NCI-H526 (cell line): ENCODE results near the gene HLA-DMA.

Source experiments
- DNase-seq, 2 experiments: peaks; one replicate each; lab custom pipeline; 2025; lab: John Stamatoyannopoulos, UW

The HLA-DMA gene

GRCh38 chr6:32932132-32932868, 20.6 kb downstream of the HLA-DMA start:
- no peak for DNase-seq

GRCh38 chr6:32931211-32931610, 21.7 kb downstream of the HLA-DMA start:
- DNase-seq = no peak

GRCh38 chr6:32922083-32922482, 30.8 kb downstream of the HLA-DMA start:
- no peak for DNase-seq

- no peak for DNase-seq
These were observed 32.2 kb downstream of the HLA-DMA start for GRCh38 chr6:32920715-32921114.

GRCh38 chr6:32912951-32913350, 39.9 kb downstream of the HLA-DMA start:
- no peak for DNase-seq

GRCh38 chr6:32908897-32909296, 44.0 kb downstream of the HLA-DMA start:
- no peak for DNase-seq

GRCh38 chr6:32906539-32906938, 46.4 kb downstream of the HLA-DMA start:
- DNase-seq = no peak

GRCh38 chr6:32905078-32905477, 47.8 kb downstream of the HLA-DMA start:
- DNase-seq = no peak

- DNase-seq = no peak
These were observed 48.9 kb downstream of the HLA-DMA start for GRCh38 chr6:32903952-32904351.
